OCI-LY1 (cell line): Measurements from ENCODE around the gene NOTO.

Source experiments
- CTCF ChIP-seq: fragments of 200-600 bp; sonication (generic), shearing (Covaris generic); IDR thresholded peaks from 2 replicates; pipeline ENCODE4 v1.5.1; 2017; ENCODE audit warnings: mild to moderate bottlenecking, antibody characterized with exemption, low read length, moderate library complexity, mixed read lengths
- EZH2 ChIP-seq: fragments of 200-600 bp; sonication (generic), shearing (Covaris generic); IDR thresholded peaks from 2 replicates; pipeline ENCODE4 v1.8.0; 2017; ENCODE audit warnings: borderline replicate concordance, mixed run types, mild to moderate bottlenecking, antibody characterized with exemption, low read length, moderate library complexity, mixed read lengths

- TF ChIP-seq CTCF (no peak), EZH2 (no peak)
Observed at GRCh38 chr2:73173781-73174180, 28.6 kb upstream of the NOTO start.
